ENCODE results near the gene ATP5ME. TPM values are rescaled to one million over a fixed set of nuclear protein-coding genes. Genes with fewer than 3 reads are reported as not detected.
"Not testable (repeated sequence)": the region's sequence is repeated elsewhere in the genome, so short reads cannot be mapped to it uniquely, and the experiment has no call there.

The ATP5ME gene
- total RNA-seq, 1 experiment from 2014 or later: 355 TPM

- ChIA-PET POLR2A (no interaction called here), CTCF (interaction anchor here (1.0 kb wide), 1 partner anchor 36 kb away, joined by 4 read pairs; no protein-coding TSS in a partner anchor)
- peaks cover 19% of the 10 kb centered on the region for H3K4me1 Mint-ChIP-seq (ENCODE audit: insufficient read depth, unreplicated experiment)
These were observed 32.9 kb upstream of the ATP5ME start for GRCh38 chr4:706834-707598.

GRCh38 chr4:706083-706633, 32.1 kb upstream of the ATP5ME start:
- not testable (repeated sequence) for H3K27ac Mint-ChIP-seq (ENCODE audit: low read depth, unreplicated experiment)
- H3K4me3 Mint-ChIP-seq (ENCODE audit: unreplicated experiment): peak overlapping the region; percentile 78

More at GRCh38 chr4:706834-707598, 32.9 kb upstream of the ATP5ME start:
- peak overlapping the region; percentile 51 for H3K27ac Mint-ChIP-seq (ENCODE audit: low read depth, unreplicated experiment)
- TF ChIP-seq CTCF (IDR thresholded peaks at IDR 0.05; ENCODE audit: unreplicated experiment): no peak
- intact Hi-C loops (cut with micrococcal nuclease): no loop called here
- no TSS peak for BruUV-seq (replicated peaks)
- no peaks in the 10 kb centered on the region for H3K27me3 Mint-ChIP-seq (ENCODE audit: insufficient read depth, unreplicated experiment)
- peak overlapping the region; percentile 61 for H3K4me3 Mint-ChIP-seq (ENCODE audit: unreplicated experiment)
- H3K36me3 Mint-ChIP-seq (ENCODE audit: insufficient read depth, unreplicated experiment): peaks cover 7% of the 10 kb centered on the region
- no peaks in the 10 kb centered on the region for H3K9me3 Mint-ChIP-seq (ENCODE audit: unreplicated experiment)
- no peak for DNase-seq (ENCODE audit: unreplicated experiment)

GRCh38 chr4:705278-706082, 31.4 kb upstream of the ATP5ME start, which contains the start of gene PCGF3:
TSS of gene PCGF3 (plus strand) at chr4:705832. CDS start at chr4:733681, 27,849 bp downstream.
- peak; percentile 93 for DNase-seq (ENCODE audit: unreplicated experiment)
- intact Hi-C loops (cut with micrococcal nuclease): no loop called here
- Mint-ChIP-seq H3K4me1 (ENCODE audit: insufficient read depth, unreplicated experiment) (peaks cover 19% of the 10 kb centered on the region), H3K4me3 (ENCODE audit: unreplicated experiment) (peak within 1 kb of the TSS; percentile 78), H3K9me3 (ENCODE audit: unreplicated experiment) (no peaks in the 10 kb centered on the region), H3K27me3 (ENCODE audit: insufficient read depth, unreplicated experiment) (no peaks in the 10 kb centered on the region), H3K36me3 (ENCODE audit: insufficient read depth, unreplicated experiment) (no peaks in the 10 kb centered on the region), H3K27ac (ENCODE audit: low read depth, unreplicated experiment) (peak within 1 kb of the TSS; percentile 27)
- CTCF ChIA-PET: no interaction called here
- BruUV-seq (replicated peaks): no TSS peak
- POLR2A ChIA-PET: no interaction called here
- TF ChIP-seq CTCF (IDR thresholded peaks at IDR 0.05; ENCODE audit: unreplicated experiment): no peak

More at GRCh38 chr4:706083-706633, 32.1 kb upstream of the ATP5ME start:
- BruUV-seq (replicated peaks): TSS peak; percentile 32
- H3K27me3 Mint-ChIP-seq (ENCODE audit: insufficient read depth, unreplicated experiment); H3K9me3 Mint-ChIP-seq (ENCODE audit: unreplicated experiment); POLR2A ChIA-PET; DNase-seq (ENCODE audit: unreplicated experiment); intact Hi-C loops (cut with micrococcal nuclease); CTCF ChIA-PET; H3K36me3 Mint-ChIP-seq (ENCODE audit: insufficient read depth, unreplicated experiment): not testable (repeated sequence)
- peaks cover 19% of the 10 kb centered on the region for H3K4me1 Mint-ChIP-seq (ENCODE audit: insufficient read depth, unreplicated experiment)

- no peaks in the 10 kb centered on the region for H3K27me3 Mint-ChIP-seq (ENCODE audit: insufficient read depth, unreplicated experiment)
- BruUV-seq (replicated peaks): no TSS peak
- H3K4me3 Mint-ChIP-seq (ENCODE audit: unreplicated experiment): peak overlapping the region; percentile 78
- no peak for DNase-seq (ENCODE audit: unreplicated experiment)
- H3K4me1 Mint-ChIP-seq (ENCODE audit: insufficient read depth, unreplicated experiment): peaks cover 17% of the 10 kb centered on the region
- TF ChIP-seq CTCF (IDR thresholded peaks at IDR 0.05; ENCODE audit: unreplicated experiment): no peak
- H3K9me3 Mint-ChIP-seq (ENCODE audit: unreplicated experiment): no peaks in the 10 kb centered on the region
- intact Hi-C loops (cut with micrococcal nuclease): no loop called here
- ChIA-PET CTCF (no interaction called here), POLR2A (no interaction called here)
- H3K36me3 Mint-ChIP-seq (ENCODE audit: insufficient read depth, unreplicated experiment): no peaks in the 10 kb centered on the region
- peak overlapping the region; percentile 27 for H3K27ac Mint-ChIP-seq (ENCODE audit: low read depth, unreplicated experiment)
These were observed 30.8 kb upstream of the ATP5ME start for GRCh38 chr4:704971-705277.
